Choroid plexus epithelial cell (primary cell): ENCODE results near the gene PMEPA1.

ENCODE experiments used
- DNase-seq: peaks from one replicate; pipeline ENCODE4 v3.0.0-alpha.2; 2010; ENCODE audit warnings: low read depth
- H3K4me3 ChIP-seq: 2 replicates; pipeline ENCODE4 v1.5.1; 2011; ENCODE audit warnings: low read depth, mild to moderate bottlenecking, control low read depth, low read length, moderate library complexity
- TF ChIP-seq, protein P1 (sequence below): conservative IDR thresholded peaks from 2 replicates; pipeline ENCODE4 v1.5.1; 2011; ENCODE audit warnings: low read depth, mild to moderate bottlenecking, control low read depth, inconsistent platforms, low read length, moderate library complexity

PMEPA1 gene

DNA sequence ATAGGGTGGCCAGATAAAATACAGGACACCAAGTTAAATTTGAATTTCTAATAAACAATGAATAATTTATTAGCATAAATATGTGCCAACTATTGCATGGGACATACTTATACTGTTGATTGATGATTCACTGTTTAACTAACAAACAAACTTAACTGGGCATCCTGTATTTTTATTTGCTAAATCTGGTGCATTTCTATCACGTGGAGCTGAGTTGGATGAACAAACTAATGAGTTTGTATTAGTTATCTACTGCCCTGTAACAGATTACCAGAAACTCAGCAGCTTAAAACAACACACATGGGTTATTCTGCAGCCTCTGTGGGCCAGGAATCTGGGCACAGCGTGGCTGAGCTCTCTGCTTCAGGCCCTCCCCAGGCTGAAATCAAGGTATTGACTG, 28.2 kb upstream of the PMEPA1 start:
- no peak for DNase-seq
- H3K4me3 ChIP-seq = no peak overlapping the region
- TF ChIP-seq, protein P1, sequence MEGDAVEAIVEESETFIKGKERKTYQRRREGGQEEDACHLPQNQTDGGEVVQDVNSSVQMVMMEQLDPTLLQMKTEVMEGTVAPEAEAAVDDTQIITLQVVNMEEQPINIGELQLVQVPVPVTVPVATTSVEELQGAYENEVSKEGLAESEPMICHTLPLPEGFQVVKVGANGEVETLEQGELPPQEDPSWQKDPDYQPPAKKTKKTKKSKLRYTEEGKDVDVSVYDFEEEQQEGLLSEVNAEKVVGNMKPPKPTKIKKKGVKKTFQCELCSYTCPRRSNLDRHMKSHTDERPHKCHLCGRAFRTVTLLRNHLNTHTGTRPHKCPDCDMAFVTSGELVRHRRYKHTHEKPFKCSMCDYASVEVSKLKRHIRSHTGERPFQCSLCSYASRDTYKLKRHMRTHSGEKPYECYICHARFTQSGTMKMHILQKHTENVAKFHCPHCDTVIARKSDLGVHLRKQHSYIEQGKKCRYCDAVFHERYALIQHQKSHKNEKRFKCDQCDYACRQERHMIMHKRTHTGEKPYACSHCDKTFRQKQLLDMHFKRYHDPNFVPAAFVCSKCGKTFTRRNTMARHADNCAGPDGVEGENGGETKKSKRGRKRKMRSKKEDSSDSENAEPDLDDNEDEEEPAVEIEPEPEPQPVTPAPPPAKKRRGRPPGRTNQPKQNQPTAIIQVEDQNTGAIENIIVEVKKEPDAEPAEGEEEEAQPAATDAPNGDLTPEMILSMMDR = no peak

DNA sequence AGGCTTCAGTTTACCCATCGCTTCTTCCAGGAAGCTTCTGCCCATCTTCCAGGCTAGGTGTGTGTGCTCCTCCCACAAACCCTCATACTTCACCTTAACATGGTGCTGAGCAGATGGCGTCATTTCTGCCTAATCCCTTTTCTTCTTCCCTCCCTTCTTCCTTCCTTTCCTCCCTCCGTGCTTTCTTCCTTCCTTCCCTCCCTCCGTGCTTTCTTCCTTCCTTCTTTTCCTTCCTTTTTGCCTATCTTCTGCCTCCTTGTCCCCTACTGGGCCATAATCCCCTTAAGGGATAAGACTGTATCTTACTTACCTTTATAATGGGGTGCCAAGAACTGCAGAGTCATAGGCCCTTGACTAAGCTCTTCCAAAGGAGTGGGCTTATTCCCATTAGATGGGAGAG, 27.5 kb upstream of the PMEPA1 start:
- no peak overlapping the region for H3K4me3 ChIP-seq
- TF ChIP-seq, protein P1 = no peak
- DNase-seq = no peak

DNA sequence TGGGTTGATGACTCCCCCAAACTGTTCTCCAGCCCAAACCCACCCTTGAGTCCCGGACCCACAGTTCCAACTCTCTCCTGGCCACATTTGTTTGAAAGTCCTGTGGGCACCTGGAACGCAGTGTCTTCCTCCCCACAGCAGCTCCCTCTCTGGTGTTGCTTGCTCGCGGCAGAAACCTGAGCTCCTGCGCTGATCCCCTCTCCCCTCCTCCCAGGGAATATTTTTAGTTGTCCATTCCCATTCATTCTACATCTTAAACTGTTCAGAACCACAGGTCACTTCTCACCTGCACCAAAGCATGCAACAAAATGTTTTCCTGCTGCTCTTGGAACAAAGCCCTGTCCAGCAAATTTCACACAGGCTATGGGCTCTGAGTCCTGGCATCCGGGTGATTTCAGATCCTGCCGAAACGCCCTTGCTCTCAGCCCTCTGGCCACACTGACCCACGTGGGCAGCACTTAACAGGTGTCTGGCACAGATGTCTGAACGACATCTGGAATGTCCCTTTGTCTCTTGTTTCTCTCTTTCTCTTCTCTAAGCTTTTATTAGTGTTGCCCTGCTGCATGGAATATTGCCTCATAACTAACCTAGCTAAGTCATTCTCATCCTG, 27.0 kb upstream of the PMEPA1 start:
- DNase-seq = no peak
- TF ChIP-seq, protein P1 = no peak
- H3K4me3 ChIP-seq = no peak overlapping the region

DNA sequence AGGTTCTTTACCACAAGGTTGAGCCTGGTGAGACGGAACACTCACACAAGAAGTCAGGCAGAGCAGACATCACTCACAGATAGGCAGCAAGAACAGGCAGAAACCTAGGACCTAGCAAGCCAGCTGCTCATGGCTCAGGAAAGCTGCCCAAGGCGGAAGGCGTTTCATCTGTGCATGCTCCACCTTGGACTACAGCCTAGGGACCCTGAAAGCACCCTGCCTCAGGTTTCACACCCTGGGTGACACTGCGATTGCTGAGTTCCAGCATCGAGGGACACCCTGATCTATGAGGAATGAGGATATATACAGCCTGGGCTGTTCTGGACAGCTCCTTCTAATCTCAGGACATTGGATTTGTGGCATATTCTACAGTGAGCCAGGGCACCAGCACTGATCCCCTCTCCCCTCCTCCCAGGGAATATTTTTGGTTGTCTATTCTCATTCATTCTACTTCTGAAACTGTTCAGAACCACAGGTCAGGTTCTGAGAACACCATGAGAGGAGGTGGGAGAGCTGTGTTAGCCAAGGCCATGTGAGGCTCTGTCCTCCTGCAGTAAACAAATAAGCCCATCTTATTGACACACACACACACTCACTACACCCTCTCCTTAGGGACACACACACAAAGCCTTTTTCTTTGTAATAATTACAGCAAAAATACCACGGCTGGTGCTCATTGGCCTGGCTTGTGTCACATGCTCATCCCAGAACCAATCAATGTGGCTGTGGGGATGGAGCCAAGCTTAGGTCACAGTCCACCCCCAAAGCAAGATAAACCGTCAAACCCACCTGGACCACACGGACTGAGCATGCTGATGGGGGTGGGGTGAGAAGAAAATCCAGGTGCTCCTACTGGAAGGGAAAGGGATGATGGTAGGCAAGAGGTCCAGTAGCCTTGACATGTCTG, 26.3 kb upstream of the PMEPA1 start:
- no peak overlapping the region for H3K4me3 ChIP-seq
- TF ChIP-seq, protein P1 = no peak
- no peak for DNase-seq

DNA sequence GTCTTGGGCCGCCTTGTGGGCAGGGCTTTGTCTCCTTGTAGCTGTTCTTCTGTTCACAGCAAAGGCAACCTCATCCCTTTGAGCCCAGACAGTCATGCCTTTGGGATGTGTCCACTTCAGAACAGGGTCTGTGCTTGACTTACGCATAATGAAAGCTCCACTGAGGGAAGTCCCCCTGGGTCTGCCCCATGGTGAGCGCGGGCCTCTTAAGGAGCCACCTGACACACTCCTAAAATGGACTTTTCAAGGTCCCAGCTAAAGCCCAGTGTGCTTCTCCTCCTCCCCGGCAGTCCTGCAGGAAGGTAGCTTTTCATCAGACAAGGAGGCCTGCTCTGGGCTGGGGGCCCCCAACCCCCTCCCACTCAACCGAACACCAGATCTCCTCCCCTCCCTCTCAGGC, 24.9 kb upstream of the PMEPA1 start:
- DNase-seq = no peak
- no peak overlapping the region for H3K4me3 ChIP-seq
- TF ChIP-seq, protein P1 = no peak

DNA sequence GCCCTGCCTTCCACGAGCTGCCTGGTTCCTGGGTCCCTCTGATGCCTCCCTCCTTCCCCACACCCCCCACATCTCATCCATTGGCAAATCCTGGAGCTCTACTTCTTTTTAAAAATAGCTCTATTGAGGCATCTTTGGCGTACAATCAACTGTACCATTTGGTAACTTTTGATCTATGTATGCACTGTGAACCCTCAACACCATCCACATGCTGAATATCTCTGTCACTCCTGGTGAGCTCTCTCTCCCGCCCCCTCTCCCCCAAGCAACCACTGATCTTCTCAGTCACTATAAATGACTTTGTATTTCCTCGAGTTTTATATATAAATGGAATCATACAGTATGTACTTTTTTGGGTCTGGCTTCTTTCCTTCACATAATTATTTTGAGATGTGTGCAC, 22.4 kb upstream of the PMEPA1 start:
- TF ChIP-seq, protein P1 = no peak
- no peak overlapping the region for H3K4me3 ChIP-seq
- no peak for DNase-seq
